Measurements from ENCODE around the gene PTPRQ. TPM values are rescaled to one million over a fixed set of nuclear protein-coding genes. Genes with fewer than 3 reads are reported as not detected.

The PTPRQ gene
- total RNA-seq, 1 donor, result 5.4 TPM

GRCh38 chr12:80636832-80637231 lies 192.8 kb downstream of the PTPRQ start:
- Histone ChIP-seq H3K9me3 (ENCODE audit: low read depth, low read length) (no peaks in the 10 kb centered on the region), H3K27ac (ENCODE audit: low read depth, low read length) (peak overlapping the region; percentile 4), H3K79me2 (ENCODE audit: insufficient read depth, low read length) (no peaks in the 10 kb centered on the region), H3K27me3 (ENCODE audit: insufficient read depth, low read length) (no peaks in the 10 kb centered on the region), H2AFZ (ENCODE audit: low read length) (no peak overlapping the region), H3K4me3 (ENCODE audit: insufficient read depth, low read length) (no peak overlapping the region), H3K4me1 (ENCODE audit: insufficient read depth, low read length) (peaks cover 9% of the 10 kb centered on the region), H3K4me2 (ENCODE audit: insufficient read depth, low read length) (no peak overlapping the region), H3K36me3 (ENCODE audit: insufficient read depth, low read length) (no peaks in the 10 kb centered on the region), H4K20me1 (ENCODE audit: insufficient read depth, low read length) (no peaks in the 10 kb centered on the region)
- no peak for TF ChIP-seq CTCF (IDR thresholded peaks at IDR 0.05; ENCODE audit: extremely low read depth, low read depth, low read length)
- no peak for DNase-seq (ENCODE audit: insufficient read length, low spot score, missing footprints)

- no peaks in the 10 kb centered on the region for H4K20me1 ChIP-seq (ENCODE audit: insufficient read depth, low read length)
- H3K36me3 ChIP-seq (ENCODE audit: insufficient read depth, low read length), result no peaks in the 10 kb centered on the region
- DNase-seq (ENCODE audit: insufficient read length, low spot score, missing footprints), result no peak
- no peak for TF ChIP-seq CTCF (IDR thresholded peaks at IDR 0.05; ENCODE audit: extremely low read depth, low read depth, low read length)
- no peaks in the 10 kb centered on the region for H3K27me3 ChIP-seq (ENCODE audit: insufficient read depth, low read length)
- no peaks in the 10 kb centered on the region for H3K79me2 ChIP-seq (ENCODE audit: insufficient read depth, low read length)
- peaks cover 29% of the 10 kb centered on the region for H3K4me1 ChIP-seq (ENCODE audit: insufficient read depth, low read length)
- peak overlapping the region; percentile 40 for H3K27ac ChIP-seq (ENCODE audit: low read depth, low read length)
- H2AFZ ChIP-seq (ENCODE audit: low read length), result peak overlapping the region; percentile 5
- no peak overlapping the region for H3K4me2 ChIP-seq (ENCODE audit: insufficient read depth, low read length)
- H3K9me3 ChIP-seq (ENCODE audit: low read depth, low read length), result no peaks in the 10 kb centered on the region
- no peak overlapping the region for H3K4me3 ChIP-seq (ENCODE audit: insufficient read depth, low read length)
These were observed 197.9 kb downstream of the PTPRQ start for GRCh38 chr12:80641936-80642335.

GRCh38 chr12:80643961-80644360 lies 199.9 kb downstream of the PTPRQ start:
- Histone ChIP-seq H3K27me3 (ENCODE audit: insufficient read depth, low read length) (no peaks in the 10 kb centered on the region), H4K20me1 (ENCODE audit: insufficient read depth, low read length) (no peaks in the 10 kb centered on the region), H3K36me3 (ENCODE audit: insufficient read depth, low read length) (no peaks in the 10 kb centered on the region), H3K4me3 (ENCODE audit: insufficient read depth, low read length) (no peak overlapping the region), H3K27ac (ENCODE audit: low read depth, low read length) (peak overlapping the region; percentile 23), H3K4me1 (ENCODE audit: insufficient read depth, low read length) (peaks cover 40% of the 10 kb centered on the region), H2AFZ (ENCODE audit: low read length) (no peak overlapping the region), H3K4me2 (ENCODE audit: insufficient read depth, low read length) (peak overlapping the region; percentile 49), H3K9me3 (ENCODE audit: low read depth, low read length) (no peaks in the 10 kb centered on the region), H3K79me2 (ENCODE audit: insufficient read depth, low read length) (no peaks in the 10 kb centered on the region)
- DNase-seq (ENCODE audit: insufficient read length, low spot score, missing footprints), result no peak
- TF ChIP-seq CTCF (IDR thresholded peaks at IDR 0.05; ENCODE audit: extremely low read depth, low read depth, low read length), result no peak

- H3K4me3 ChIP-seq (ENCODE audit: insufficient read depth, low read length), result no peak overlapping the region
- no peaks in the 10 kb centered on the region for H3K27me3 ChIP-seq (ENCODE audit: insufficient read depth, low read length)
- no peak for TF ChIP-seq CTCF (IDR thresholded peaks at IDR 0.05; ENCODE audit: extremely low read depth, low read depth, low read length)
- H3K9me3 ChIP-seq (ENCODE audit: low read depth, low read length), result no peaks in the 10 kb centered on the region
- peak overlapping the region; percentile 15 for H3K4me2 ChIP-seq (ENCODE audit: insufficient read depth, low read length)
- no peak overlapping the region for H2AFZ ChIP-seq (ENCODE audit: low read length)
- H4K20me1 ChIP-seq (ENCODE audit: insufficient read depth, low read length), result no peaks in the 10 kb centered on the region
- peak; percentile 32 for DNase-seq (ENCODE audit: insufficient read length, low spot score, missing footprints)
- peak overlapping the region; percentile 59 for H3K27ac ChIP-seq (ENCODE audit: low read depth, low read length)
- peaks cover 32% of the 10 kb centered on the region for H3K4me1 ChIP-seq (ENCODE audit: insufficient read depth, low read length)
- H3K79me2 ChIP-seq (ENCODE audit: insufficient read depth, low read length), result no peaks in the 10 kb centered on the region
- no peaks in the 10 kb centered on the region for H3K36me3 ChIP-seq (ENCODE audit: insufficient read depth, low read length)
These were observed 204.8 kb downstream of the PTPRQ start for GRCh38 chr12:80648881-80649280.
